ENCODE measurements around the gene CLDN12.
A peak's percentile ranks its signal among the peaks of the same experiment; 100 is the strongest.
"Not testable (repeated sequence)": the region's sequence is repeated elsewhere in the genome, so short reads cannot be mapped to it uniquely, and the experiment has no call there.

Gene CLDN12

DNA sequence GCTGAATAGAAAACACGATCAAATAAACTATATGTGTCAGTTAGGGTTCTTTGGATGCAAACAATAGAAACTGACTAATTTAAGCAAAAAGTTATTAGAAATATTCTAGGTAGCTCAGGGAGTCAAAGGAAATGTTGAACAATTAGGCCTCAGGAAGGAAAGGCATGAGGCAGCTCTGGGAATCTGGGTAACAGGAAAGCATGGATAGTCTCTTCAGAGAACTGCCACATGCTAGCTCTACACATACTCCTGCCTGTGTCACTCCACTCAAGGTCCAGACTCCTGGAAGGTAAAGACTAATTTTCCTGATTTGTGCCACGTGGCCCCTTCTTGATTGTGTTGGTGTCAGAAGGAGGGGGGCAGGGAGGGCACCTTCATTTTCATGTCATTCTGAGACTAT lies 42.4 kb downstream of the CLDN12 start:
- no peak for DNase-seq

DNA sequence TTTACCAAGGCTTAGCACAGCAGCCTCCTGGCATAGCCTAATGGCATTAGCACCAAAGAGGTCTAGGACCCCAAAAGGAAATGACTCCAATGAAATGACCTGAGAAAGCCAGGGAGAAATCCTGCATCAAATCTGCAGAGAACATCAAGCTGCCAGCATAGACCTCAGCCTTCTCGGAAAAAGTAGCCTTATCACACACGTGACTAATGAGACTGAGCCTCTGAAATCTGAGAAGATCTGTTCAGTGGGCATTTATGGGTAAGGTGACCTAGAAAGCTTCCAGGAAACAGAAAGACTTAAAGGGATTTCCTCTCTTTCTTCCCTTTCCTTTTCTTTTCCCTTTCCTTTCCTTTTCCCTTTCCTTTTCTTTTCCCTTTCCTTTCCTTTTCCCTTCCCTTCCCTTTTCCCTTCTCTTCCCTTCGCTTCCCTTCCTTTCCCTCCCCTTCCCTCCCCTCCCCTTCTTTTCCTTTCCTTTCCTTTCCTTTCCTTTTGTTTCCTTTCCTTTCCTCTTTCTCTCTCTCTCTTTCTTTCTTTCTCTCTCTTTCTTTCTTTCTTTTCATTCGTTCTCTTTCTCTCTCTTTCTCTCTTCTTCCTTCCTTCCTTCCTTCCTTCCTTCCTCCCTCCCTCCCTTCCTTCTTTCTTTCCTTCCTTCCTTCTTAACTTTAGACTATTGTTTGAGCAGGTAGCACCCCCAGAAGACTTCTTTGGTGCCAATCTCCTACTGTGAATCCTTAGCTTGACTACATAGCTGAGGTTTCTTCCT lies 43.1 kb downstream of the CLDN12 start:
- DNase-seq: no peak

GRCh38 chr7:90453259-90453891 lies 50.1 kb downstream of the CLDN12 start:
- DNase-seq: peak; percentile 51

- DNase-seq: no peak
Measured at GRCh38 chr7:90453931-90454330, 50.7 kb downstream of the CLDN12 start.

GRCh38 chr7:90455163-90456030 lies 52.1 kb downstream of the CLDN12 start:
- peak; percentile 17 for DNase-seq

- no peak for DNase-seq
Measured at GRCh38 chr7:90458104-90458503, 54.8 kb downstream of the CLDN12 start.

DNA sequence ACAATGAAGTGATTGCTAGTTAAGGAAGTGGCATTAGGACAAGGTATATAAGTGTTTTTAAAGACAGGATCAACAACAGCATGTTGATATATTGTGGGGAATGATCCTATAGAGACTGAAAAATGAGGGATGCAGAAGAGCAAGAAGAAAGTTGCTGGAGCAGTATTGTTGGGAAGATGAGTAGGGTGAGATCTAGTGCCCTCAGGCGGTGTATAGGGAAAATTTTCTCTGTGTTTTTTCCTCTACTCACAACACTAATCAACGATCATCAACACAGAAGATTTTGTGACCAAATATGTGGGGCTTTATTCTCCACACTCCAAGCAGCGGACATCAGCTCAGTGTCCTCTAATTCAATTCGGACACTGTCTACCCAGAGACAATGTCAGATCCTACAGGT lies 56.6 kb downstream of the CLDN12 start:
- DNase-seq: no peak

GRCh38 chr7:90461219-90461618 lies 58.0 kb downstream of the CLDN12 start:
- DNase-seq: peak; percentile 80

DNA sequence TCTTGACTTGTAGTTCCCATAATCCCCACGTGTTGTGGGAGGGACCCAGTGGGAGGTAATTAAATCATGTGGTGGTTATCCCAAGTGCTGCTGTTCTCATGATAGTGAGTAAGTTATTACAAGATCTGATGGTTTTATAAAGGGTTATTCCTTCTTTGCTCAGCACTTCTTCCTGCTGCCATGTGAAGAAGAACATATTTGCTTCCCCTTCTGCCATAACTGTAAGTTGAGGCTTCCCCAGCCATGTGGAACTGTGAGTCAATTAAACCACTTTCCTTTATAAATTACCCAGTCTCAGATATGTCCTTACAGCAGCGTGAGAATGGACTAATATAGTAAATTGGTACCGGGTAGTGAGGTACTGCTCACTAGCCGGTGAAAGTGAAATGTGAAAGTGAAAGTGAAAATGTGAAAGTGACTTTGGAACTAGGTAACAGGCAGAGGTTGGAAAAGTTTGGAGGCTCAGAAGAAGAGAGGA lies 59.9 kb downstream of the CLDN12 start:
- not testable (repeated sequence) for DNase-seq
